DMS114 treated with DMSO at 0.1 percent for 48 hours (cell line): ENCODE results near the gene ISLR.

Experiments
- DNase-seq: peaks from one replicate; lab custom pipeline; 2025; ENCODE audit not compliant: unreplicated experiment; lab: John Stamatoyannopoulos, UW

Gene ISLR

DNA sequence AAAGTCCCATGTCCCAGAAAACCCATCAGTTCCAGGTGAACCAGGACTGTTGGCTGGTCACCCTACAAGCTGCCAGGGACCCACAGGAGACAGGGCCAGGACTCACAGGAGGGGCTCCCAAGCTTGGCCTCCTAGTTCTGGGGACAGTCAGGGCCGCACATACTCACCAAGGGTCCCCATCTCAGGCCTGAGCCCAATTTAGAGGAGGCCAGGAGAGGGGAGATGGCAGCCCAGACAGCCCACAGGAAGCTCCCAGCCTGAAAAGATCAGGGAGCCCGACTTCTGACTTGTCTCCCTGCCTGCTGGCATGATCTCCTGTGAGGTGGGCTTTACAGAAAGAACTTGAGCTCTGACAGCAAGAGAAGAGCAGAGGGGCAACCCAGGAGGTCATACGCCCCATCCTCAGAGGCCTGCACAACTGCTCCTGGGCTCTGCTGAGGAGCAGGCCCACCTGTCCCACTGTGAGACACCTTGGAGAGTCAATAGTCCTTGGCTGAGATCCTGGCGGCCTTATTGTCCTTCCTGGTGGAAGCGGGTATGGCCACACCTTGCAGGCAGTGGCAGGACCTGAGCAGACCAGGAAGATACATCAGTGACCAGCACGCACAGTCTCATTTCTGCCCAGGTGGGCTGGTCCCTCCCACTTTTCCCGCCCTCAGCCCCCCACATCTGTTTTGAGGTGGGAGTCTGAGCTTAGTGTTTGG is 2.5 kb upstream of the ISLR start:
- no peak for DNase-seq

GRCh38 chr15:74171965-74172541 is 1.5 kb upstream of the ISLR start:
- no peak for DNase-seq

DNA sequence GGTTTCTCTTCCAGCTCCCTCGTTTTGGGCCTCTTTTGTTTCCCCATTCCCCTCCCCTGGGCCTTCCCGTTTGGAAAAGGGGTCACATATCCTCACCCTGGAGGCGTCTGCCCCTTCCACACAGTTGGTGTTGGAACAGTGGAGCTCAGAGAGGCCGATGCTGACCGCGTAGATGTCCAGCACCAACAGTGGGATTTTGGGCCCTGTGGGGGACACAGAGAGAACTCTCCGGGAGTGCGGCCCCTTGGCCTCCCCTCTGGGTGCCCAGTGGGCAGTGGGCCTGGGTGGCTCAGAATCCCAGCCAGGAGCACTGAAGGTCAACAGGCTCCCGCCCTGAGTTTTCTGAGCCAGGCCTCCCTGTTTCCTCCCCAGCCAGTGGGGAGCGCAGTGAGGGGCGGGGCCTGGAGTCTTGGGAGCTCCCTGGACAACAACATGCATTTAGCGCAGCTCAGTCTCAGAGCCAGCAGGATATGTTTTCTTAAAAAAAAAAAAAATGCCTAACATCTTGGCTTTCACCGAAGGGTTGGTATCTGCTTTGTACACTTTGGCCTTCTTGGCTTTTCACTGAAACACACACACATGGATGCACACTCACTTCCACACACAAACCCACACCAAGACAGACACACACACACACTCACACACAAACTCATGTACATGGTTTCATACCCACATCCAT is 670 bp upstream of the ISLR start:
- DNase-seq: no peak

DNA sequence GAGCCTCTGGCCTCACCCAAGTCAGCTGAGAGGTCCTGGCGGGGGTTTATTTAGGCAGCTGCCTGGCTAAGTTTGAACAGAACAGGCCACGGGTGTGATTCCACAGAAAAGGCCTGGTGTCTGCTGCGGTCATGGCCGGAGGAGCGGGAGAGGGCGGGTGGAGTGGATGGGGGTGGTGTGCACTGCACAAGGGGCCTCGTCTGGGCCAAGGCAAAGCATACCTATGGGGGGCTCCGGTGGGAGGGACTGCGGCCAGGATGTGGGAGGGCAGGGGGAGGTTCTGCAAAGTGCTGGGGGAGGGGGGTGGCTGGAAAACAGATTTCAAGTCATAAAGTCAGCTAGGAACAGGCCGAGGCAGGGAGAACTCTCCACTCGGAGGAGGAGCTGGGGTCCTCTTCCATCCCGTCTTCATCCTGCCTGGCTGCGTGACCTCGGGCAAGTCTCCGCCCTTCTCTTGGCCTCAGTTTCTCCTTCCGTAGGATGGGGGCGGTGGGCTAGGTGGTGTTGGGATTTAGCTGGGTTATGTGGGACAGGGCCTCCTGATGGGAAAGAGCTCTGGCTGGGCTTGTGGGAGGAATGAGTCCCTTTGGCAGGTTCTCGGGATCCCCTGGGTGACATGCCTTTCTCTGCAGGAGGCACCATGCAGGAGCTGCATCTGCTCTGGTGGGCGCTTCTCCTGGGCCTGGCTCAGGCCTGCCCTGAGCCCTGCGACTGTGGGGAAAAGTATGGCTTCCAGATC is 878 bp downstream of the ISLR start:
- no peak for DNase-seq

- no peak for DNase-seq
Measured at GRCh38 chr15:74174958-74175253, 1.4 kb downstream of the ISLR start.

- no peak for DNase-seq
Measured at GRCh38 chr15:74175271-74176191, 2.0 kb downstream of the ISLR start.

- DNase-seq: no peak
Measured at GRCh38 chr15:74176262-74177214, 3.0 kb downstream of the ISLR start.

DNA sequence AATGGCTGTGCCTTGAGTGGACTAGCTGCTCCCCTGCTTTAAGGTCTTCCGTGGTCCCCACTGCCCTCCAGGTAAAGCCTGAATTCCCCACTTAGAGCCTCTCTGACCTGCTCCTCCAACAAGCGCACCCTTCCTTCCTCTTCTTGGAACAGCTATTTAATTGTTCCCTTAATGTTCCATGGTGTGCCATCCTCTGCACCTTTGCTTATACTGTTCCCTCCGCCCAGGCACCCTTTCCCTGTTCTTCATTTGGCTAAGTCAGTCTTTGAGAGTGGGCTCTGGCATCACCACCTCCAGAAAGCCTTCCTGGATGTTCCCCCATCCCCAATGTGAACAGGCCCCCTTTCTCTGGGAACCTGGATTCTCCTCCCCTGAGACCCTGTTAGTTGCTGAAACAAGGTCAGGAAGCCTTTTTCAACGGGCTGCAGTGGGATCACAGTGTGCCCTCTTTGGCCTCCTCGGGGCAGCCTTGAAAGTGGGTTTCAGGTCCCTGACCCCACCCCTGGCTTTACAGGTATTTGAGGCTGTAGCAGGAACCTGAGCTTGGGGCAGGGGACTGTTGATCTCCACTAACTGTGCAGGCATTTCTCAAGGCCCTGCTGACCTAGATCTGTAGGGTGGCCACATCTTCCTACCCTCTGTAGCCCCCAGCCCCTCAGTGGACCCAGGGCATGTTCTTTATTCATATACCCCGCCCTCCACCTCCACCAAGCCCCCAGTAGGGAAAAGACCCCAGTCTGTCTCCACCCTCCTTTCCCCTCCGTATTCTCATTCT is 5.0 kb downstream of the ISLR start:
- DNase-seq: no peak

DNA sequence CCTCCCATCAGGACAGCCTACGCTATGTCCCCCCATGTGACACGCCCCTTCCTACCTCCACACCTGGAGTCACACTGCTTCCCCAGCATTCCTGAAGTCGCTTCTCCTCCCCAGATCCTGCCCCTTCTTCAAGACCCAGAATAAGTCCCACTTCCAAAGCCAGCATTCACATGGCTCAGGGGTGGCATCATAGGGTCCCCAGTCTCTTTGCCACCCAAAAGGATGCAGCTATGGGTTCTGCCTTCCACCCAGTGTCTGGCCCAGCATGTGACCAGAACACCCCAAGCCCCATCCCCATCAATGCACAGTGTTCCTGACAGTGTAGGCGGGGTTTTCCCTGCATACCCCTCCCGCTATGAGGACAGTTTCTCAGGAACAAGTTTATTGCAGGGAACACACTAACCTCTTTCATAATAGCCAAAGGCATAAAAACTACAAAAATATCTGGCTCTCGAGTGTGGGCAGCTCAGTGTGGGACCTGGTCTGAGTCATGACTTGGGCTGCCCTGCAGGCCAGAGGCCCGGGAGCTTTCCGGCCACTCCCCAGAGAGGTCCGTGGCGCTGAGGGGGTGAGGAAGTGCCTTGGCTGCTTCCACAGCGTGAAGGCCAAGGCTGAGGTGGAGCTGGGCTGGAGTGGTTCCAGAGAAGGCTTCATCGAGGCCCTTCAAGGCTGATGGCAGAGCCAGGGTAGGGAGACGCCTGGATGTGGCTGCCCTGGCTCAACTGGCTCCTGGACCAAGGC is 5.8 kb downstream of the ISLR start:
- DNase-seq: no peak

DNA sequence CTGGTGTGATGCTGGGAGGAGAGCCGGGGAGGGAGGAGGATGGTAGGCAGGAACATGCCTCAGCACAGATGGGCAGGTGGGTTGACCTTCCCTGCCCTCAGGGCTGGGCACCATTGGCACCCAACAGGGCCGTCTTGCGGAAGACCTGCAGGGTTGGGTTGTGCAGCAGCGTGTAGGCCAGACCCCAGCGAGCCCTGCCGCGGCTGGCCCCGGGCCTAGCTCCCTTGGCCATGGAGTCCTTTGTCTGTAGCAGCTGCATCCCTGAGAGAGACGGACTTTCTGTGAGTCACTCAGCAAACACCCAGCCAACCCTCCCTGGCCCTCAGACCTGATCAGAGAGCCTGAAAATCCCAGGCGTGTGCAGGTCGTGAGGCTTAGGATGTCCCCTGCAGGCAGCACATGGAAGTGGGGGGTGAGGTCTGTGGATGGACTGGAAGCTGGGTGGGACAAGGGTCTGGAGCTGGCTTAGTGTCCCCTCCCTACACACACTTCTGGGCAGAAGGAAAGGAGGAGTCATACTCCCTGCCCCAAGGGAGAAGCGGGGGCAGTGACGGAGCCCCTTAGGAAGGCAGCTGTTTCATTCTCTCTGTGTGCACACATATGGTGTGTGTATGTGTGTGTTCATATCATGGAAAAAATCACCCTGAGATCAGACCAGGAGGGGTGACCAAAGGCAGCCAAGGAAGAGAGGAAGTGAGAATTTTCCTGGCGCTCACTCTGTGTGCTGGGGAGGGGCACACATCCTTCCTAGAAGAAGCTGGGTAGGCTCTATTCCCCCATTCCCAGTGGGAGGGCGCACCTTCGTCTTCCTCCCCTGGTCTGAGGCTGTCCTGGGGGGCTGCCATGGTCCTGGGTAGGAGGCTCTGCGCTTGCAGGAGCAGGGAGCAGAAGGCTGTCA is 6.7 kb downstream of the ISLR start:
- no peak for DNase-seq

DNA sequence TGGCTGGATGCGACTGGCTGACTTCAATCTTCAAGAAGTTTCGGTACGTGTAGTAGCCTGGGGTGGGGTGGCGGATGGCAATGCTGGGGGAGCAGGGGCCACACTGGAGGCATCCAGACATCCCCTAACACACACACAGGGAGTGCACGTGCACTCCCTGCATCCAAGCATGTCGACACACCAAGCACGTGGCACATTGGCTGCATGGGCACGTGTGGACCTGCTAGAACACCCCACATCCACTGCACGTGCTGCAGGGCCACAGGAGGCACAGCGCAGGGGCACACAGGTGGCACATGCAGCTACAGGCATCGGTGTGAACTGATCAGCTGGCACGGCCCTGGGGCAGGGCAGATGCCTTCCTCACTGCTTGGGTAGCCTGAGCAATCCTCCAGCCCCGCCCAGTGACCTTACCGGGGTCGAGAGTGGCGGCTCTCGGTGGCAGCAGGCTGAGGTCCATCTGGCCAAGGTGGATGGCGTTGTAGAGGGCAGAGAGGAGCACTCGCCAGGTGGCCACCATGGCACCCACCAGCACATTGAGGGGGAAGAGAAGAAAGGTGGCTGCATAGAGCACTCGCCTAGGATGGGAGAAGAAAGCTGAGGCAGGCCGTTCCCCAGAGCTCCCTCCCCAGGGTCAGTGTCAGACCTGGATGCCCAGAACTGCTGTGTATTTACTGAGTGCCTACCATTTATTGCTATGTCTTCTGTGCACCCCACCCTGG is 7.5 kb downstream of the ISLR start:
- no peak for DNase-seq

DNA sequence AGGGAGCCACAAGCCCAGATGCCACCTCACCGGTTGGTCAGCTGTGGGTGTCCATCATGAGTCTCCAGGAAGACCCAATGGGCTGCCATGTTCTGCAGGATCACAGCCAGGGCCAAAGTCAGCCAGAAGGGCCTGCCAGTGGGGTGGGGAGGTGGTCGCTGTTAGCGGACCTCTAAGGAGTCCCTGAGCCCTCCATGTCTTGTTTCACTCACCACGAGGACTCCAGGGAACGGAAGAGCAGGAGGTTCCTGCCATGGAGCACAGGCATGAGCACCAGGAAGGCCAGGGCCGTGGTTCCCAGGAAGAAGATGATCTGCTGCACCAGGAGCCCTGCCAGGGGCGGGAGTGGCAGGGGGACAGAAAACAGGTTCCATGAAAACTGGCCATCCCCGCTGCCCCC is 8.6 kb downstream of the ISLR start:
- DNase-seq: no peak

- no peak for DNase-seq
Measured at GRCh38 chr15:74184582-74185091, 11.1 kb downstream of the ISLR start.

GRCh38 chr15:74185710-74186348 is 12.3 kb downstream of the ISLR start:
- DNase-seq: no peak

DNA sequence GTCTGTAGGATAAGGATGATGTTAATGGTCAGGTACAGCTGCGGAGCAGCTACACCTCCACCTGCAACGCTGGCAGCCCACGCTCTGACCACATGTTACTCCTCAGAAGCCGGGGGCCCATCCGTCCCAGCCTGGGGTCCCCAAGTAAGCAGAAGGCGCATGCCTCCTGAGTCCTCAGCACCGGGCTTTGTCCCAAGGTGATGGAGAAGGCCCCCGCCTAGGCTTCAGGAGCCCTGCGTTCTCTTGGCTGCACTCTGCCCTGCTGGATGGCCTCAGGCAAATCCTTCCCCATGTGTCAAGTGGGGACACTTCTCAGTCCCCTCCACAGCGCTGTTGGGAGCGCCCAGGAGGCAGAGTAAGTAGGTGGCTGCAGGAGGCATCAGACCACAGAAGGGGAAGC is 14.7 kb downstream of the ISLR start:
- DNase-seq: no peak

- no peak for DNase-seq
Measured at GRCh38 chr15:74191798-74192197, 18.3 kb downstream of the ISLR start.
